GM23338 (cell line): ENCODE results near the gene EHD3.

ENCODE experiments used
- CTCF ChIP-seq, 2 experiments: fragments of 200-600 bp in 1 of 2; sonication (generic) in 1 of 2; conservative IDR thresholded peaks; 2 replicates each; pipeline versions ENCODE4 v1.5.1 to v1.6.1; 2016 to 2017; ENCODE audit warnings: antibody characterized with exemption in 2 of 2, low read depth in 2 of 2, mild to moderate bottlenecking in 2 of 2, moderate library complexity in 1 of 2
- EZH2 ChIP-seq: fragments of 200-600 bp; sonication (generic); IDR thresholded peaks from one replicate; pipeline ENCODE4 v1.8.0; 2017; ENCODE audit warnings: antibody characterized with exemption, mild to moderate bottlenecking, low read depth; ENCODE audit not compliant: unreplicated experiment
- POLR2AphosphoS5 ChIP-seq: IDR thresholded peaks from 2 replicates; pipeline ENCODE4 v1.6.1; 2016; ENCODE audit warnings: antibody characterized with exemption, low read depth

- TF ChIP-seq CTCF (conservative IDR thresholded peaks at IDR 0.05; ENCODE audit: low read depth in 2 of 2) (no peak), POLR2AphosphoS5 (no peak), EZH2 (no peak)
Observed at GRCh38 chr2:31241625-31242270, 7.8 kb downstream of the EHD3 start.
